ACHN (cell line): ENCODE measurements around the gene CD19.
"Not testable (repeated sequence)": the region's sequence is repeated elsewhere in the genome, so short reads cannot be mapped to it uniquely, and the experiment has no call there.

Experiments used
- DNase-seq: peaks from one replicate; pipeline ENCODE4 v3.0.0-alpha.2; 2015
- in situ Hi-C: cut with HindIII; loops from 2 replicates; pipeline ENCODE4 v1.10.0; 2017; ENCODE audit warnings: low sequenced_read_pairs, low pct_ligation_motif_present, low pct_unique_long_range_greater_than_20kb

The CD19 gene

DNA sequence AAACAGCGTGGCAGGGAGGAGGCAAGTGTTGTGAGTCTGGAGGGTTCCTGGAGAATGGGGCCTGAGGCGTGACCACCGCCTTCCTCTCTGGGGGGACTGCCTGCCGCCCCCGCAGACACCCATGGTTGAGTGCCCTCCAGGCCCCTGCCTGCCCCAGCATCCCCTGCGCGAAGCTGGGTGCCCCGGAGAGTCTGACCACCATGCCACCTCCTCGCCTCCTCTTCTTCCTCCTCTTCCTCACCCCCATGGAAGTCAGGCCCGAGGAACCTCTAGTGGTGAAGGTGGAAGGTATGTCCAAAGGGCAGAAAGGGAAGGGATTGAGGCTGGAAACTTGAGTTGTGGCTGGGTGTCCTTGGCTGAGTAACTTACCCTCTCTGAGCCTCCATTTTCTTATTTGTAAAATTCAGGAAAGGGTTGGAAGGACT lies at the start of gene CD19:
Gene CD19, plus strand, starts transcription at position 171 of the 425 bp plus-strand sequence. Its CDS starts 30 bp downstream, at position 201.
- in situ Hi-C loops, result no loop called here
- no peak for DNase-seq

DNA sequence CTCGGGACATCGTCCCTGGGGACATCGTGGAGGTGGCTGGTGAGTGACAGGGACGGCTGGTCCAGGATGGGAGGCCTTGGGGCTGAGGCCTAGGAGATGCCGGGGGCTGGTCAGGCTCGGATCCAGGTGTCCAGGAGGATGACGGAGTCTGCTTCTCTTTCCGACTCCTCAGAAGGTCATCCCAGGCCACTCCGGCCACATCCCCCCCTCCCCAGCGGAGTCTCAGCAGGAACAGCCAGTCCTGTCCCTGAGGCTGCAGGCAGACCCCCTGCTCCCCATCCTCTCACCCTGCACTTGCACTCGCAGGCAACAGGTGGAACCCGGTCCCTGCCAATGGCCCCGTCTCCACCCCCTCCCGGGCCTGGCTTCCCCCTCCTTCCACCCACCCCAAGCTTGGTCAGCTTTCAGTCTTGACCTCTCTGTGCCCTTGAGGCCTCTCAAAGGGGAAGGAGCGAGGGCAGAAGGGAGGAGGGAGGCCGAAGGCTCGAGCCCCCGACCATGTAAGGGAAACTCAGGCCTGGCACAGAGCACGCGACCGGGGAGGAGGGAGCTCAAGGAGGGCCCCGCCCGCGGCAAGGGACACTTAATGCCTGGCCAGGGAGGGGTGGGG lies 49.1 kb upstream of the CD19 start:
- in situ Hi-C loops, result no loop called here
- no peak for DNase-seq

- in situ Hi-C loops, result no loop called here
- no peak for DNase-seq
These were observed 48.4 kb upstream of the CD19 start for GRCh38 chr16:28883221-28883996.

- in situ Hi-C loops, result no loop called here
- DNase-seq, result no peak
These were observed 47.7 kb upstream of the CD19 start for GRCh38 chr16:28884045-28884444.

DNA sequence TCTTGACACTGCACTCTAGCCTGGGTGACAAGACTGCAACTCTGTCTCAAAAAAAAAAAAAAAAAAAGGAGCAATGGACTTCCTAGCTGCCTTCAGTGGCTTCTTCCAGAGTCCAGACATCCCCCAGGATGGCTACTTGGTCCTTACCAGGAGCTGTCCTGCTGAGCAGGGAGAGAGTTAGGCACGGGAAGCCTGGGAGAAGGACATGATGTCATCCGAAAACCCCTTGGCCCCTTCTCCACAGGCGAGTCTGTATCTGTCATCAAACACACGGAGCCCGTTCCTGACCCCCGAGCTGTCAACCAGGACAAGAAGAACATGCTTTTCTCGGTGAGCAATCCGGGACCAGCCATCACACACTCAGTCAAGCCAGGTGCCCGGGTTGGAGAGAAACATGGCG lies 44.8 kb upstream of the CD19 start:
- in situ Hi-C loops, result no loop called here
- DNase-seq, result no peak

DNA sequence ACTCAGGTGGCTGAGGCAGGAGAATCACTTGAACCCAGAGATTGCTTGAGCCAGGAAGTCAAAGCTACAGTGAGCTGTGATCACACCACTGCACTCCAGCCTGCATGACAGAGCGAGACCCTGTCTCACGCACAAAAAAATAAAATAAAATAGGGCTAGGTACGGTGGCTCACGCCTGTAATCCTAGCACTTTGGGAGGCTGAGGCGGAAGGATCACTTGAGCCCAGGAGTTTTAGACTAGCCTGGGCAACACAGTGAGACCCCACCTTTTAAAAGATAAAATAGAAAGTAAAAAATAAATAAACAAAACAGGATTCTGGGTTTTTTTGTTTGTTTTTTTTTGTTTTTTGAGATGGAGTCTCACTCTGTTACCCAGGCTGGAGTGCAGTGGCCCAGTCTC lies 41.4 kb upstream of the CD19 start:
- in situ Hi-C loops, DNase-seq: not testable (repeated sequence)

DNA sequence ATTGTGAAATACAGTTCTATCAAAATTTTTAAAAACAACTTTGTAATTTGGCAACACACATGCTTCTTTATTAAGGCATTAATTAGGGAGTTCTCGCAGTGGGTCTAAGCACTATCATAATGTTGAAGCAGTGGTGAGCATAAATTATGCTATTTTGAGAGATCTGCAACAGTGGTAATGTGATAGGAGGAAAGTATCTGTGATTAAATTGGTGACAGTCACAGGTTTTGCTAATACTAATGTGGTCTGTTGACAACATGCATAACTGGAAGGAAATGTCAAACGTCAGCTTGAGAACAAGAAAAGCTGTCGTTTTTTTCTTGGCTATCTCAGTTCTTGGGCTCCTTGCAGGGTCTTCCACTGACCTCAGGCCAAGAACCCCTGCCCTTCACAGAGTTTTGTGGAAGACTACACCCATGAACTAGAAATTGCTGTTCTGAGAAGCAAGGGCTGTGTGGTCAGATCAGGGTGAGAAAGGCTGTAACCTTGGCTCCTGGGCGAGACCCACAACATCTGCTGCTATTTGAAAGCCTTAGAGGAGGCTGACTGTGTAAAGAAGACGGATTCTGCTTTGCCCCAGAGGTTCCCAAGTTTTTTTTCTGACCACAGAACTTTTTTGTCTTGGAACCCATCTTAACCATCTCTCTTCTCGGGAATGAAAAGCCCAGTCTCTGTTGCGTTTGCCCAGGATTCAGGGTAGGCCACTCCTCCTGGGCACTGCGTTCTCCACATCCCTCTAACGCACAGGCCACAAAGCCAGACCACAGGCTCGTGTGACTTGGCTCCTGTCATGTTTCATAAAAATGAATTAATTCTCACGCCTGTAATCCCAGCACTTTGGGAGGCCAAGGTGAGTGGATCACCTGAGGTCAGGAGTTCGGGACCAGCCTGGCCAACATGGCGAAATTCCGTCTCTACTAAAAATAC lies 39.5 kb upstream of the CD19 start:
- in situ Hi-C loops, result no loop called here
- no peak for DNase-seq

GRCh38 chr16:28893291-28893690 lies 38.5 kb upstream of the CD19 start:
- in situ Hi-C loops, result no loop called here
- DNase-seq, result no peak

DNA sequence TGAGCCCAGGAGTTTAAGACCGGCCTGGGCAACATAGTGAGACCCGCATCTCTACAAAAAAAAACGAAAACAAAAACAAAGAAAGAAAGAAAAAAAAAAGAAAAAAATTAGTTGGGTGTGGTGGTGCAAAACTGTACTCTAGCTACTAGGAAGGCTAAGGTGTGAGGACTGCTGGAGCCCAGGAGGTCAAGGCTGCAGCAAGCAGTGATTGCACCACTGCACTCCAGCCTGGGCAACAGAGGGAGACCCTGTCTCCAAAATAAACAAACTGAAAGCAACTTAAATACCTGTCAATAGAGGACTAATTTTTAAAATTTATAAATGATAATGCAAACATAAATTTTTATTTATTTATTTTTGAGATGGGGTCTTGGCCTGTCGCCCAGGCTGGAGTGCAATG lies 36.2 kb upstream of the CD19 start:
- no peak for DNase-seq
- in situ Hi-C loops, result no loop called here

DNA sequence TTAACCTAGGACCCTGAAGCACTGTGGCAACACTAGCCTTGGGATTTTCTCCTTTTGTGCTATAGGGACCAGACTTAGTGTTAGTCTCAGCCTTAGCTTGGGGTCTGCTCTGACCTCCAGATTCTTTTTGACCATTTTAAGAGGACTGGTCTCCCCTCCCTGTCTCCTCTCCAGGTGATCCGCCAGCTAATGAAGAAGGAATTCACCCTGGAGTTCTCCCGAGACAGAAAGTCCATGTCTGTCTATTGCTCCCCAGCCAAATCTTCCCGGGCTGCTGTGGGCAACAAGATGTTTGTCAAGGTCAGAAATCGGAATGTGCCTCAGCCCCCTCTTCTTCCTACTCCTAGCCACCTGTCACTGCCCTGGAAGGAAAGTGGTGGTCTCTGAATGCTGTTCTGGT lies 33.9 kb upstream of the CD19 start:
- DNase-seq, result no peak
- in situ Hi-C loops, result no loop called here

GRCh38 chr16:28898266-28898665 lies 33.5 kb upstream of the CD19 start:
- in situ Hi-C loops, result no loop called here
- DNase-seq, result no peak

GRCh38 chr16:28898942-28899341 lies 32.8 kb upstream of the CD19 start:
- no peak for DNase-seq
- in situ Hi-C loops, result no loop called here

- no peak for DNase-seq
- in situ Hi-C loops, result no loop called here
These were observed 31.7 kb upstream of the CD19 start for GRCh38 chr16:28899882-28900590.

GRCh38 chr16:28900601-28901000 lies 31.2 kb upstream of the CD19 start:
- in situ Hi-C loops, result no loop called here
- no peak for DNase-seq

GRCh38 chr16:28901862-28902261 lies 29.9 kb upstream of the CD19 start:
- in situ Hi-C loops, result no loop called here
- no peak for DNase-seq

GRCh38 chr16:28902909-28903308 lies 28.9 kb upstream of the CD19 start:
- in situ Hi-C loops, result no loop called here
- no peak for DNase-seq

- no peak for DNase-seq
- in situ Hi-C loops, result no loop called here
These were observed 28.3 kb upstream of the CD19 start for GRCh38 chr16:28903344-28904042.

DNA sequence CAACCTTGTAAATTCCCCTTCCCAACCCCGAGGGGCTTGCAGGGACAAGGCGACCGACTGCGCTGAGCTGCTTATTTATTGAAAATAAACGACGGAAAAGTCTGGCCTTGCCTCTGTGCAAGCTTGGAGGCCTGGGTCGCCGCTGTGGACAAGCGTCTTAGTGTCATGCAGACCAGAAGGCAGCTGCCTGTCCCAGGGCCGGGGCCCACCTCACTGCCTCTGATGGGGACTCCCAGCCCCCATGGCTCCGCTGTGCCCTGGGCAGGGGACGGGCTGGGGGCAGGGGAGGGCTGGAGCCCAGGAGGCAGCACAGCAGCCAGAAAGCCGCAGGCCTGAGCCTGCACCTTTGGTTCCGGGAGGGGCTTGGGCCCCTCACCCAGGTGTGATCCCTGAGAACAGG lies 27.4 kb upstream of the CD19 start:
- in situ Hi-C loops, result no loop called here
- DNase-seq, result no peak
